Astrocyte of the spinal cord (primary cell): ENCODE data around the gene ACSL3.
A peak's percentile ranks its signal among the peaks of the same experiment; 100 is the strongest.
"Not testable (repeated sequence)": the region's sequence is repeated elsewhere in the genome, so short reads cannot be mapped to it uniquely, and the experiment has no call there.

ENCODE experiments used
- DNase-seq: peaks from one replicate; pipeline ENCODE4 v3.0.0; 2011; ENCODE audit warnings: low read depth, low spot score
- H3K4me3 ChIP-seq: 2 replicates; pipeline ENCODE4 v1.5.1; 2011; ENCODE audit warnings: low read depth, mild to moderate bottlenecking, low read length, moderate library complexity
- in situ Hi-C: cut with HindIII; loops from 2 replicates; pipeline ENCODE4 v1.10.0; 2017; ENCODE audit warnings: low sequenced_read_pairs
- TF ChIP-seq, protein P1 (sequence below): IDR thresholded peaks from 2 replicates; pipeline ENCODE4 v1.5.1; 2012; ENCODE audit warnings: low read depth, mild to moderate bottlenecking, low read length, inconsistent platforms

ACSL3 gene

DNA sequence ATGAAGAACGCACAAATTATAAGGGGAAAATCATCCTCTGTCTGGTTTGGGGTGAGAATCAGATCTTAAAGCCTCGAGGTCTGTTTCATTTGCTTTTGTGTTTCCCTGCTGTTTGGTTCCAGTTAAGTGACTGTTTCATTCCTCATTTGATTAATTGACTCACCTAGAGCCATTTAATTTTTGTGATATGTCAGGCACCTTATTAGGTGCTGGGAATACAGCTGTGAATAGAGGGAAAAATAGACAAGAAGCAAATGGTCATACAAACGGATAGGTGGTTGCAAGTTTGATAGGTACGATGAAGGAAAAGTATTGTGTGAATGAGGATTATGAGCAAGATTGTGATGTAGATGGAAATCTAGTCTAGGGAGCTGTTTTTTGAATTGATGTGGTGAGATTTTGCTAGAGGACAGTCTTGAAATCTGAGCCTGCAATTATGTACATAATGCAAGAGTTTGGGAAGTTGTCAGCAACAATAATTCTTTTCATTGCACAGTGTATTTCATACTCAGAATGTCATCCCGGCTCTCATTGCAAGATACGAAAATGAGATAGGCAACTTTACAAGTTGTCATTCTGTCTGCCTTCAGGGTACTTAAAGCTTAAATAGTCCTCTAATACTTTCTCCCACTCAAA, 2.2 kb downstream of the ACSL3 start:
- H3K4me3 ChIP-seq = peak overlapping the region; percentile 91
- in situ Hi-C loops = no loop called here
- DNase-seq = no peak
- TF ChIP-seq, protein P1, sequence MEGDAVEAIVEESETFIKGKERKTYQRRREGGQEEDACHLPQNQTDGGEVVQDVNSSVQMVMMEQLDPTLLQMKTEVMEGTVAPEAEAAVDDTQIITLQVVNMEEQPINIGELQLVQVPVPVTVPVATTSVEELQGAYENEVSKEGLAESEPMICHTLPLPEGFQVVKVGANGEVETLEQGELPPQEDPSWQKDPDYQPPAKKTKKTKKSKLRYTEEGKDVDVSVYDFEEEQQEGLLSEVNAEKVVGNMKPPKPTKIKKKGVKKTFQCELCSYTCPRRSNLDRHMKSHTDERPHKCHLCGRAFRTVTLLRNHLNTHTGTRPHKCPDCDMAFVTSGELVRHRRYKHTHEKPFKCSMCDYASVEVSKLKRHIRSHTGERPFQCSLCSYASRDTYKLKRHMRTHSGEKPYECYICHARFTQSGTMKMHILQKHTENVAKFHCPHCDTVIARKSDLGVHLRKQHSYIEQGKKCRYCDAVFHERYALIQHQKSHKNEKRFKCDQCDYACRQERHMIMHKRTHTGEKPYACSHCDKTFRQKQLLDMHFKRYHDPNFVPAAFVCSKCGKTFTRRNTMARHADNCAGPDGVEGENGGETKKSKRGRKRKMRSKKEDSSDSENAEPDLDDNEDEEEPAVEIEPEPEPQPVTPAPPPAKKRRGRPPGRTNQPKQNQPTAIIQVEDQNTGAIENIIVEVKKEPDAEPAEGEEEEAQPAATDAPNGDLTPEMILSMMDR = no peak

DNA sequence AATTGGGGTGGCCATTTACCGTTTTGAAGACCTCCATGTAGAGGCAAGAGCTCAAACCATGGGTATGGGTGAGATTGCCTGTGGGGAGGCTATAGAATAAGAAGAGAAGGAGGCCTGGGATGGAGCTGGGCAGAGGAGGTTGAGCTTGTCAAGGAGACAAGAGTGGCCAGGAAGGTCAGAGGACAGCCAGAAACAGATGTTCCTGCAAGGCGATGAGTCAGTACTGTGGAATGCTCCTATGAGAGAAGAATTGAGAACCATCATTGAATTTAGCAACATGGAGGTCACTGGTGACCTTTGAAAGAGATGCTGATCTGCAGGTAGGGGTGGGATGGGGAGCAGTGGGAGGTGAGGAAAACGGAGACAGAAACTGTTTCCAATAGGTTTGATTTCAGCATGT, 3.5 kb downstream of the ACSL3 start:
- TF ChIP-seq, protein P1 = no peak
- no peak overlapping the region for H3K4me3 ChIP-seq
- peak; percentile 66 for DNase-seq
- in situ Hi-C loops = no loop called here

DNA sequence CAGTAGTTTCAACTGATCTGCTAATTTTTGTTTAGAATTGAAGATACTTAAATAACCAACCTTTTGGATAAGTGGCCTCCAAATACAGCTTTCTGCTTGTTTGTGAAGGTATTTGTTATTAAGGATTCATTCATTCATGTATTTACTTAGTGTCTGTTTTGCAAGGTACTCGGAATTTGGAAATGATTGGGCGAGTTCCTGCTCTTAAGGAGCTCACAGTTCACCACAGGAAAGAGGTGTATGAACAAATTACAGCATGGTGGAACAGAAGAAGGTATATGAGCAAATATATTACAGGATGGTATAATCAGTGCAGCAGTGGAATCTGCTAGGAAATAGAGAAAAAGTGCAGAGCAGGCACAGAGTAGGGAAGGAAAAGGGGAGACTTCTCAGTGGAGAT, 4.5 kb downstream of the ACSL3 start:
- in situ Hi-C loops = no loop called here
- H3K4me3 ChIP-seq = no peak overlapping the region
- DNase-seq = no peak
- TF ChIP-seq, protein P1 = no peak

DNA sequence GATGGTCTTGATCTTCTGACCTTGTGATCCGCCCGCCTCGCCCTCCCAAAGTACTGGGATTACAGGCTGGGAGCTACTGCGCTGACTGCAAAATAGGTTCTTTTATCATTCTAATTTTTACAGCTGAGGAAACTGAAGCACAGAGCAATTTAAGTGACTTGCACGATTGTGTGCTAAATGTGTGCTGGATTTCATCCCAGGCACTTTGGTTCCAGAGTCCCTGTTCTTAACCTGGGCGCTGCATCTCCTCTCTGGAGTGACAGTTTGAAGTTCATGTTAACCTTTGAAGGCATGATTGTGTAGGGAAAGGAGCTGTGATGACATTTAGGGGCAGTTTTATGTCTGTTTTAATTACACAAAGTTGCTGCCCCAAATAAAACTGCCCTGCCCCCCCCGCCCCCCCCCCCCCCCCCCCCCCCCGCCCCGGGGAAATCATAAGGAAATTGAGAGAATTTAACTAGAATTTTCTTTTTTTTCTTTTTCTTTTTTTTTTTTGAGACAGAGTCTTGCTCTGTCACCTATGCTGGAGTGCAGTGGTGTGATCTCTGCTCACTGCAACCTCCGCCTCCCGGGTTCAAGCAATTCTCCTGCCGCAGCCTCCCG, 5.6 kb downstream of the ACSL3 start:
- TF ChIP-seq, protein P1 = no peak
- no peak overlapping the region for H3K4me3 ChIP-seq
- DNase-seq = no peak
- in situ Hi-C loops = no loop called here

DNA sequence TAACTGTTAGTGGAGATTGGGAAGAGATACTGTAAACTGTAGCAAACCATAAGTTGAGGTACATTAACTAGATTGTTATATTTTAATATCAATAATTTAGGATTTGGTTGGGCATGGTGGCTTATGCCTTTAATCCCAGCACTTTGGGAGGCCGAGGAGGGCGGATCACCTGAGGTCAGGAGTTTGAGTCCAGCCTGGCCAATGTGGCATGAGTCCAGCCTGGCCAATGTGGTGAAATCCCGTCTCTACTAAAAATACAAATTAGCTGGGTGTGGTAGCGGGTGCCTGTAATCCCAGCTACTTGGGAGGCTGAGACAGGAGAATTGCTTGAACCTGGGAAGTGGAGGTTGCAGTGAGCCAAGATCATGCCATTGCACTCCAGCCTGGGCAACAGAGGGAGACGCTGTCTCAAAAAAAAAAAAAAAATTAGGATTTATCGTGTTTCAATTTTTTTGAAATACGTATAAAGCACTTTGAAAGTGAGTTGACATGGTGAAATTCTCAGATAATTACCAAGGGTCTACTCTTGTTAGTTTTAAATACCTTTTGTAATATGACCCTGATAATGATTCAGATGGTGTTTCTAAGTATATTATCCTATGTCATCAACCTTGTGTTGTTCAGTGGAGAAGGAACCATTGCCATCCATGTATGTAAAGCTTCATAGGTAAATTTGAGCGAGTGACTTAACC, 7.9 kb downstream of the ACSL3 start:
- in situ Hi-C loops, H3K4me3 ChIP-seq, DNase-seq: not testable (repeated sequence)

DNA sequence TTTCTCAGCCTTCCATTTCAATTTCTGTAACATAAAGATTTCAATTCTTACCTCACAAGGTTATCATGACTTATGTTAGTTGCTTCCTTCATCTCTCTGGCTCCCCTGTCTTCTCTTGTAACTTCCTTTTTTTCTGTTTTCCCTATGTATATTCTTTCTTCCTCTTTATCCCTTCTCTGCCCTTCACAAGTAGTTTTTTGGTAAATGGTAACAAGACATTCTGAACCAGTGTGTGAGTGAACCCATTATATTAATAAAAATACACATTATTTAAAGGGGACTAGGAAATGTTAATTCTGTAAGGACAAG, 8.4 kb downstream of the ACSL3 start:
- TF ChIP-seq, protein P1 = no peak
- H3K4me3 ChIP-seq = no peak overlapping the region
- in situ Hi-C loops = no loop called here
- DNase-seq = no peak

DNA sequence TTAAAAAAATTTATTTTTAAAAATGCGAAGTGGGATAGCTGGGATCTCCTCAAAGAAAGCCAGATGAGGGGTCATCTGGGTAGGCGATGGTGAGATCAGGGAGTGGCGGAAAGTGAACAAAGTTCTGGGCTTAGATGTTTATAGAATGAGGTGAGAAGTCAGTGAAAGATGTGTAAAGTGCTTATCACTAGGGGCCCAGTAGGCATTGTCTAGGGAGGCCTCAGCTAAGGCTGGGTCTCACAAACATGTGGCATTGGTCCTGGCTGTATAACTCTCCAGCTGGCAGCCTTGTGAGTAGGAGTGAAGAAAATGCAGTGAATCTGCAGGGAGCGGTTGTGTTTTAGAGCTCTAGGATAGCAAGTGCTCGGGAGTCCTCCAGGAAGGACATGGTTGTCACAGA, 10.5 kb downstream of the ACSL3 start:
- in situ Hi-C loops = no loop called here
- TF ChIP-seq, protein P1 = no peak
- no peak overlapping the region for H3K4me3 ChIP-seq
- no peak for DNase-seq
